ENCODE data around the gene SIK2.

DNA sequence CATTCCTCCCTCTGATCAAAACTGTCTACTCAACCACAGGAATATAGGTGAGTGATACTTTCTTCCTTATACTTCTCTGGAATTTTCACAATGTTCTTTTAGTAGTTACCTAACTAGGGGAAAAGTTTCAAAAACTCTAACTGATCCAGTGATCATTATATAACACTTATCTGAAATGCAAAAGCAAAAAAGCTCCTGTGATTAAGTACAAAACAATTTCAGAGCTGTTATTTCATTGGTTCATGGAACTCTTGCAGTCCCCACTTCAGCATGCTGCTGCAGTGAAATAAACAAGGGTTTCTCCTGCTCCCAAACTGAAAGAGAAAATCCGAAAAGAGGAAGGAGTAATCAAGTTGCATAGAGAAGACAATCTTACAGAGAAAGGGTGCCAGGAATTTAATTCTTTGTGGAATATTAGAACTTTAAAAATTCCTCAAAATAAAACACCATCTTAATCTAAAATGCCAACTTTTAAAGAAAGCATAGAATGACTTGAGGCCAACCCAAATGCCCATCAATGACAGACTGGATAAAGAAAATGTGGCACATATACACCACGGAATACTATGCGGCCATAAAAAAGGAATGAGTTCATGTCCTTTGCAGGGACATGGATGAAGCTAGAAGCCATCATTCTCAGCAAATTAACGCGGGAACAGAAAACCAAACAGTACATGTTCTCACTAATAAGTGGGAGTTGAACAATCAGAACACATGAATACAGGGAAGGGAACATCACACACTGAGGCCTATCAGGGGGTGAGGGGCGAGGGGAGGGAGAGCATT is 143.7 kb downstream of the SIK2 start:
- TF ChIP-seq, protein P1, sequence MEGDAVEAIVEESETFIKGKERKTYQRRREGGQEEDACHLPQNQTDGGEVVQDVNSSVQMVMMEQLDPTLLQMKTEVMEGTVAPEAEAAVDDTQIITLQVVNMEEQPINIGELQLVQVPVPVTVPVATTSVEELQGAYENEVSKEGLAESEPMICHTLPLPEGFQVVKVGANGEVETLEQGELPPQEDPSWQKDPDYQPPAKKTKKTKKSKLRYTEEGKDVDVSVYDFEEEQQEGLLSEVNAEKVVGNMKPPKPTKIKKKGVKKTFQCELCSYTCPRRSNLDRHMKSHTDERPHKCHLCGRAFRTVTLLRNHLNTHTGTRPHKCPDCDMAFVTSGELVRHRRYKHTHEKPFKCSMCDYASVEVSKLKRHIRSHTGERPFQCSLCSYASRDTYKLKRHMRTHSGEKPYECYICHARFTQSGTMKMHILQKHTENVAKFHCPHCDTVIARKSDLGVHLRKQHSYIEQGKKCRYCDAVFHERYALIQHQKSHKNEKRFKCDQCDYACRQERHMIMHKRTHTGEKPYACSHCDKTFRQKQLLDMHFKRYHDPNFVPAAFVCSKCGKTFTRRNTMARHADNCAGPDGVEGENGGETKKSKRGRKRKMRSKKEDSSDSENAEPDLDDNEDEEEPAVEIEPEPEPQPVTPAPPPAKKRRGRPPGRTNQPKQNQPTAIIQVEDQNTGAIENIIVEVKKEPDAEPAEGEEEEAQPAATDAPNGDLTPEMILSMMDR (conservative IDR thresholded peaks at IDR 0.05; ENCODE audit: low read depth, low read length) = no peak
- no peak for TF ChIP-seq EZH2 (IDR thresholded peaks at IDR 0.05; ENCODE audit: low read length, unreplicated experiment)

Data from PC-3 (cell line).